Measurements from ENCODE around the gene NDUFS3. TPM values are rescaled to one million over a fixed set of nuclear protein-coding genes. Genes with fewer than 3 reads are reported as not detected.

Gene NDUFS3
- total RNA-seq, 3 donors from 2014 or later (not counting 1 experiment from before 2014, with no cell fraction given): 114 to 138 (median 115) TPM

- Mint-ChIP-seq H3K36me3 (no peaks in the 10 kb centered on the region), H3K4me3 (no peak within 1 kb of the TSS), H3K27ac (no peak within 1 kb of the TSS), H3K9me3 (no peaks in the 10 kb centered on the region), H3K27me3 (ENCODE audit: low read depth in 2 of 2) (no peaks in the 10 kb centered on the region), H3K4me1 (peaks cover 0 to 7% of the 10 kb centered on the region in 2 donors)
- no peak within 1 kb of the TSS for H3K4me3 ChIP-seq (ENCODE audit: low read length)
- H3K27me3 ChIP-seq (ENCODE audit: control insufficient read depth, insufficient read depth, low read length): no peaks in the 10 kb centered on the region
- H3K9me3 ChIP-seq (ENCODE audit: control insufficient read depth, insufficient read depth, low read length): no peaks in the 10 kb centered on the region
- no peak for ATAC-seq
- peaks cover 5% of the 10 kb centered on the region for H3K4me1 ChIP-seq (ENCODE audit: control insufficient read depth, insufficient read depth, low read length)
- peaks cover 36% of the 10 kb centered on the region for H3K36me3 ChIP-seq (ENCODE audit: control insufficient read depth, insufficient read depth, low read length)
- intact Hi-C loops (cut with micrococcal nuclease): no loop called here
- H3K27ac ChIP-seq (ENCODE audit: low read length): no peak within 1 kb of the TSS
- no peak for DNase-seq
- no peak for TF ChIP-seq CTCF (IDR thresholded peaks at IDR 0.05)
- WGBS (ENCODE audit: insufficient coverage): 85% methylated on average over 12 of the region's 12 CpGs
Measured at GRCh38 chr11:47586098-47586855, 7.4 kb downstream of the NDUFS3 start, which contains the start of gene FAM180B. TSS of gene FAM180B (plus strand) at chr11:47586678. CDS start at chr11:47586769, 91 bp downstream.

- DNase-seq: no peak
- H3K4me3 ChIP-seq (ENCODE audit: low read length): no peak overlapping the region
- Mint-ChIP-seq H3K4me3 (no peak overlapping the region), H3K9me3 (no peaks in the 10 kb centered on the region), H3K27me3 (ENCODE audit: low read depth in 2 of 2) (peaks cover 0 to 2% of the 10 kb centered on the region in 2 donors), H3K4me1 (peaks cover 0 to 2% of the 10 kb centered on the region in 2 donors), H3K36me3 (no peaks in the 10 kb centered on the region), H3K27ac (no peak overlapping the region)
- no peak overlapping the region for H3K27ac ChIP-seq (ENCODE audit: low read length)
- H3K4me1 ChIP-seq (ENCODE audit: control insufficient read depth, insufficient read depth, low read length): peaks cover 8% of the 10 kb centered on the region
- H3K36me3 ChIP-seq (ENCODE audit: control insufficient read depth, insufficient read depth, low read length): peaks cover 27% of the 10 kb centered on the region
- no peaks in the 10 kb centered on the region for H3K9me3 ChIP-seq (ENCODE audit: control insufficient read depth, insufficient read depth, low read length)
- 80% methylated on average over 5 of the region's 6 CpGs for WGBS (ENCODE audit: insufficient coverage)
- intact Hi-C loops (cut with micrococcal nuclease): no loop called here
- no peak for TF ChIP-seq CTCF (IDR thresholded peaks at IDR 0.05)
- no peaks in the 10 kb centered on the region for H3K27me3 ChIP-seq (ENCODE audit: control insufficient read depth, insufficient read depth, low read length)
- ATAC-seq: no peak
Measured at GRCh38 chr11:47587039-47587716, 8.3 kb downstream of the NDUFS3 start.

GRCh38 chr11:47587723-47588326, 9.0 kb downstream of the NDUFS3 start:
- intact Hi-C loops (cut with micrococcal nuclease): no loop called here
- Mint-ChIP-seq H3K27ac (no peak overlapping the region), H3K4me1 (no peaks in the 10 kb centered on the region), H3K9me3 (no peaks in the 10 kb centered on the region), H3K27me3 (ENCODE audit: low read depth in 2 of 2) (peaks cover 0 to 5% of the 10 kb centered on the region in 2 donors), H3K4me3 (no peak overlapping the region), H3K36me3 (no peaks in the 10 kb centered on the region)
- H3K27me3 ChIP-seq (ENCODE audit: control insufficient read depth, insufficient read depth, low read length): no peaks in the 10 kb centered on the region
- no peaks in the 10 kb centered on the region for H3K9me3 ChIP-seq (ENCODE audit: control insufficient read depth, insufficient read depth, low read length)
- H3K27ac ChIP-seq (ENCODE audit: low read length): no peak overlapping the region
- peaks cover 21% of the 10 kb centered on the region for H3K36me3 ChIP-seq (ENCODE audit: control insufficient read depth, insufficient read depth, low read length)
- peak in 1 of 3 donors; percentile 30 for ATAC-seq
- 45% methylated on average over 14 of the region's 14 CpGs for WGBS (ENCODE audit: insufficient coverage)
- no peak overlapping the region for H3K4me3 ChIP-seq (ENCODE audit: low read length)
- TF ChIP-seq CTCF (IDR thresholded peaks at IDR 0.05): no peak
- H3K4me1 ChIP-seq (ENCODE audit: control insufficient read depth, insufficient read depth, low read length): peaks cover 8% of the 10 kb centered on the region
- no peak for DNase-seq

All from natural killer cell (primary cell).